Heart left ventricle (tissue), 13 donors: ENCODE measurements around the gene FMNL3.

Experiments
- POLR2A ChIP-seq, 2 donors: fragments of 450-650 bp; IDR thresholded peaks; one replicate each; pipeline ENCODE4 v1.6.1; 2017; ENCODE audit warnings: antibody characterized with exemption in 2 of 2, mild to moderate bottlenecking in 2 of 2, moderate library complexity in 2 of 2
- TF ChIP-seq, protein P1 (sequence below), 12 donors: fragments of 200-600 bp; sonication (generic) in 4 of 12; IDR thresholded peaks; one replicate each; pipeline versions ENCODE4 v1.5.0 to v1.8.0; 2018 to 2022; ENCODE audit warnings: antibody characterized with exemption in 12 of 12, mild to moderate bottlenecking in 5 of 12
- donor health status: ischemic (EF 13 %, LVEDD 7.1; RV severe dilation, severe dysfunction).
- donor health status: DM: no; HTN: yes; CAD: no.
- donor health status: DM: no; HTN: no; CAD: no.
- donor health status: ischemic (EF 25% LVEDD 6.9; RV normal size, moderate dysfunction).
- donor health status: ischemic (EF 25% LVEDD 5.7; RV mildly dilated, moderate dysfunction).
- donor health status: ischemic (EF 35%, LVEDD 5.7; RV mildly dilated, moderate dysfunction).
- donor health status: nonischemic (EF 11% LVEDD 7.7; RV severe dilation, severe dysfunction).
- donor health status: DM: yes; HTN: yes; CAD: no.
- donor health status: PGD.
- donor health status: ischemic (EF 29% LVEDD 5.4; RV normal size, mild dysfunction).
- donor health status: nonischemic (EF 23%, LVEDD 6.1; RV moderate dilation, normal function).

DNA sequence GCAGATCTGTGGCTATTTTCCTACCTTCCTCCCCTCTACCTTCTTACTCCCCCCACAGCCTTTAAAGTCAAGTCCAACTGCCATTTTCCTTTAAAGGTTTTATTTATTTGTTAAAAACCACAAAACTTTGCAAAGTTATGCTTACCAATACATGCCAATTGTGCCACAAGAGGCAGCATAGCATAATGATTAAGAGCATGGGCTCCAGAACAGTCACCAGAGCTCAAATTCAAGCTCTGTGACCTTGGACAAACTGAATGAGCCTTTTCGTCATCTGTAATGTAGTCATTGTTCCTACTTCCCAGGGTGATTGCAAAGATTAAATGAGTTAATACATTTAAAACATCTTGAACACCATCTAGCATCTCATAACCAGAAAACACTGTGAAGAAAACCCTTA, 13.0 kb upstream of the FMNL3 start:
- TF ChIP-seq, protein P1, sequence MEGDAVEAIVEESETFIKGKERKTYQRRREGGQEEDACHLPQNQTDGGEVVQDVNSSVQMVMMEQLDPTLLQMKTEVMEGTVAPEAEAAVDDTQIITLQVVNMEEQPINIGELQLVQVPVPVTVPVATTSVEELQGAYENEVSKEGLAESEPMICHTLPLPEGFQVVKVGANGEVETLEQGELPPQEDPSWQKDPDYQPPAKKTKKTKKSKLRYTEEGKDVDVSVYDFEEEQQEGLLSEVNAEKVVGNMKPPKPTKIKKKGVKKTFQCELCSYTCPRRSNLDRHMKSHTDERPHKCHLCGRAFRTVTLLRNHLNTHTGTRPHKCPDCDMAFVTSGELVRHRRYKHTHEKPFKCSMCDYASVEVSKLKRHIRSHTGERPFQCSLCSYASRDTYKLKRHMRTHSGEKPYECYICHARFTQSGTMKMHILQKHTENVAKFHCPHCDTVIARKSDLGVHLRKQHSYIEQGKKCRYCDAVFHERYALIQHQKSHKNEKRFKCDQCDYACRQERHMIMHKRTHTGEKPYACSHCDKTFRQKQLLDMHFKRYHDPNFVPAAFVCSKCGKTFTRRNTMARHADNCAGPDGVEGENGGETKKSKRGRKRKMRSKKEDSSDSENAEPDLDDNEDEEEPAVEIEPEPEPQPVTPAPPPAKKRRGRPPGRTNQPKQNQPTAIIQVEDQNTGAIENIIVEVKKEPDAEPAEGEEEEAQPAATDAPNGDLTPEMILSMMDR (IDR thresholded peaks at IDR 0.05), result peak in 1 of 12 donors; percentile 16
- TF ChIP-seq POLR2A (IDR thresholded peaks at IDR 0.05), result no peak
